ENCODE results near the gene ZNF614. TPM values are rescaled to one million over a fixed set of nuclear protein-coding genes. Genes with fewer than 3 reads are reported as not detected.

The ZNF614 gene
- total RNA-seq (2014; rRNA removed; shearing (Covaris generic)) (10.0 and 11.2 TPM in 2 replicates), total RNA-seq (2022) (8.9 and 9.0 TPM in 2 replicates), Bru-seq, nascent RNA (percentile 82 among the genes with signal in this experiment), BruChase-seq, experiment 1, labeled RNA remaining after a 6-hour chase (percentile 65 among the genes with signal in this experiment), BruChase-seq, experiment 2, labeled RNA remaining after a 2-hour chase (percentile 83 among the genes with signal in this experiment)
- long read RNA-seq, full-length matches to known transcripts: 14 of 17 reads
- long read RNA-seq, partial matches to known transcripts: 0 of 17 reads
- long read RNA-seq, other reads (novel, unspliced or antisense): 3 of 17 reads

DNA sequence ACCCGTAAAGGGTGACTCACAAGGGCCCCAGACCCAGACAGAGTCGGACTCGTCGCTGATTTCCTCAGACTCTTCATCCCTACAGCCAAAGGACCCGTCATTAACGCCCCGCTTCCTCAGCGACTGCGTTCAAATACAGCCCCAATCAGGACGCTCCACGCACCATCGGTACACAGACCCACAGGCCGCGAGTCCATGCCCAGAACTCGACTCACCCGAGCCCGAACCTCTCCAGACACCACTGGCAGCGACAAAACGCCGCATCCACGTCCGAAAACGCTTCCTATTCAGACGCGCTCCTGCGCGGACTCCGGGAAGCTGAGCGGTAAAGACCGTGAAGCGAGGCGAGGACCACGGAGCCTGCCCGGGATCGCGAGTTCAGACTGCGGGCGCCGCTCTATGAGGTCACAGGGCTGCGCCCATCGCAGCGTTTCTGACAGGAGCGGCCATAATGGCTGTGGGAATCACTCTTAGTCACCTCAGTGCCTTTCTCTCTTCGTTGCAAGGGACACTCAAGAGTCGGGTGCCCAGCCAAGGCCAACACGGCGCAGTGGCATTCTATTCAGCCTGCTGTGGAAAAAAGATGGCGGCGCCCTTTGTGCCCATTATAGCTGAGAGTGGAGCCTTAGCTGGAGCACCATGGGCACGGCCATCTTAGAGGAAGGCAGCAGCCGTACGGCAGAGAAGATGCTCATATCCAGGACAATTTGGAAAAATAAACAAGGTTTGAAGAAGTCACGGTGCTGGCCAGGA, at the start of gene ZNF614:
ZNF614 (minus strand) TSS at position 353 of the 753 bp plus-strand sequence. CDS start 2,634 bp downstream, outside the sequence.
- H2AFZ ChIP-seq (ENCODE audit: low read length): peak within 1 kb of the TSS; percentile 80
- H3K36me3 ChIP-seq (ENCODE audit: insufficient read depth, low read length): peaks cover 59% of the 10 kb centered on the region
- no peaks in the 10 kb centered on the region for H3K9me2 ChIP-seq (ENCODE audit: insufficient read depth, low read length)
- ChIA-PET CTCF (ENCODE audit: unreplicated experiment) (no interaction called here), POLR2A (no interaction called here)
- H3K4me1 ChIP-seq (ENCODE audit: insufficient read depth, low read length, poor library complexity, severe bottlenecking): peaks cover 10% of the 10 kb centered on the region
- intact Hi-C loops (cut with micrococcal nuclease; ENCODE audit: unreplicated experiment): loop anchor here (1.0 to 2.0 kb wide), 2 partner anchors 42 to 269 kb away; partner anchors contain the start of genes ZNF350 and ZNF480
- no peaks in the 10 kb centered on the region for H4K20me1 ChIP-seq (ENCODE audit: insufficient read depth, low read length)
- BruUV-seq (replicated peaks): no TSS peak
- peak within 1 kb of the TSS; percentile 62 for H3K27ac ChIP-seq (ENCODE audit: low read depth, low read length, poor library complexity, severe bottlenecking)
- H3K4me3 ChIP-seq (ENCODE audit: low read depth, low read length, poor library complexity, severe bottlenecking): peak within 1 kb of the TSS; percentile 76
- DNase-seq (ENCODE audit: low spot score): peak; percentile 86
- peaks cover 27% of the 10 kb centered on the region; the same call in 1 of the 2 replicates for H3K79me2 ChIP-seq (ENCODE audit: insufficient read depth, low read depth, low read length)
- TF ChIP-seq, protein P1, sequence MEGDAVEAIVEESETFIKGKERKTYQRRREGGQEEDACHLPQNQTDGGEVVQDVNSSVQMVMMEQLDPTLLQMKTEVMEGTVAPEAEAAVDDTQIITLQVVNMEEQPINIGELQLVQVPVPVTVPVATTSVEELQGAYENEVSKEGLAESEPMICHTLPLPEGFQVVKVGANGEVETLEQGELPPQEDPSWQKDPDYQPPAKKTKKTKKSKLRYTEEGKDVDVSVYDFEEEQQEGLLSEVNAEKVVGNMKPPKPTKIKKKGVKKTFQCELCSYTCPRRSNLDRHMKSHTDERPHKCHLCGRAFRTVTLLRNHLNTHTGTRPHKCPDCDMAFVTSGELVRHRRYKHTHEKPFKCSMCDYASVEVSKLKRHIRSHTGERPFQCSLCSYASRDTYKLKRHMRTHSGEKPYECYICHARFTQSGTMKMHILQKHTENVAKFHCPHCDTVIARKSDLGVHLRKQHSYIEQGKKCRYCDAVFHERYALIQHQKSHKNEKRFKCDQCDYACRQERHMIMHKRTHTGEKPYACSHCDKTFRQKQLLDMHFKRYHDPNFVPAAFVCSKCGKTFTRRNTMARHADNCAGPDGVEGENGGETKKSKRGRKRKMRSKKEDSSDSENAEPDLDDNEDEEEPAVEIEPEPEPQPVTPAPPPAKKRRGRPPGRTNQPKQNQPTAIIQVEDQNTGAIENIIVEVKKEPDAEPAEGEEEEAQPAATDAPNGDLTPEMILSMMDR (conservative IDR thresholded peaks at IDR 0.05; ENCODE audit: low read length): no peak
- TF ChIP-seq EZH2phosphoT487 (IDR thresholded peaks at IDR 0.05; ENCODE audit: borderline replicate concordance, low read depth, low read length): no peak
- H3K9me3 ChIP-seq (ENCODE audit: low read length): peaks cover 26% of the 10 kb centered on the region; the same call in 1 of the 2 replicates
- H3K4me2 ChIP-seq (ENCODE audit: low read length): peak within 1 kb of the TSS; percentile 62

DNA sequence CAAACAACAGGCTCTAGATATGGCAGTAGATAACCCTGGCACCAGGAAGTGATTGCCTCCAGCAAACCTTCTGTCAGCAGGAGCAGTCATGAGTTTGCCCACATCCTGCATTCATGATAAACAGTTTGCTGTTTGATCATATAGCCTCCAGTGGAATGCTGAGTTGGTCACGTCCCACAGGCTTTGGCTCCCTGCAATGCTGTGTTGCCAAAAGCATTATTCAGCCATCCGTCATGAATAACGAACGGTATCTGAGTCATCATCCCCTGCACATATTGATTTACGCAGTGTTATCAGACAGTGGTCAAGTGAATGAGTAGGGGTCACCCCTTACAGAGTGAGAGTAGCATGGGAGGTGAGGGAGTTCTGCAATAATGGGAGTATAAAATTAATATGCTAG, 42.3 kb upstream of the ZNF614 start:
- Histone ChIP-seq H3K9me3 (ENCODE audit: low read length) (peaks cover 12% of the 10 kb centered on the region; the same call in 1 of the 2 replicates), H3K79me2 (ENCODE audit: insufficient read depth, low read depth, low read length) (no peaks in the 10 kb centered on the region), H3K9me2 (ENCODE audit: insufficient read depth, low read length) (no peaks in the 10 kb centered on the region), H2AFZ (ENCODE audit: low read length) (no peak overlapping the region), H3K4me2 (ENCODE audit: low read length) (no peak overlapping the region), H3K4me3 (ENCODE audit: low read depth, low read length, poor library complexity, severe bottlenecking) (no peak overlapping the region), H3K4me1 (ENCODE audit: insufficient read depth, low read length, poor library complexity, severe bottlenecking) (no peaks in the 10 kb centered on the region), H4K20me1 (ENCODE audit: insufficient read depth, low read length) (no peaks in the 10 kb centered on the region), H3K27ac (ENCODE audit: low read depth, low read length, poor library complexity, severe bottlenecking) (no peak overlapping the region), H3K36me3 (ENCODE audit: insufficient read depth, low read length) (no peaks in the 10 kb centered on the region)
- no TSS peak for BruUV-seq (replicated peaks)
- ChIA-PET CTCF (ENCODE audit: unreplicated experiment) (no interaction called here), POLR2A (no interaction called here)
- DNase-seq (ENCODE audit: low spot score): no peak
- intact Hi-C loops (cut with micrococcal nuclease; ENCODE audit: unreplicated experiment): no loop called here
- no peak for TF ChIP-seq EZH2phosphoT487 (IDR thresholded peaks at IDR 0.05; ENCODE audit: borderline replicate concordance, low read depth, low read length)
- TF ChIP-seq, protein P1 (conservative IDR thresholded peaks at IDR 0.05; ENCODE audit: low read length): no peak
